Heart right ventricle (tissue), 16 donors: ENCODE measurements around the gene ETV2. TPM values are rescaled to one million over a fixed set of nuclear protein-coding genes. Genes with fewer than 3 reads are reported as not detected.
"Not testable (repeated sequence)": the region's sequence is repeated elsewhere in the genome, so short reads cannot be mapped to it uniquely, and the experiment has no call there.

ENCODE experiments used
- ATAC-seq, 8 donors: fragments of 200-7000 bp; cut with Tn5 transposase; one replicate each; pipeline ENCODE4 v1.9.1; 2020; ENCODE audit warnings: mild to moderate bottlenecking in 8 of 8, moderate library complexity in 8 of 8, moderate number of reproducible peaks in 1 of 8
- DNase-seq, 2 donors: peaks; one replicate each; pipeline ENCODE4 v3.0.0-alpha.2; 2020
- H3K27ac ChIP-seq, 10 donors: fragments of 200-600 bp; sonication (generic) in 2 of 10; one replicate each; pipeline versions ENCODE4 v1.5.0 to v1.8.0; 2020 to 2022; ENCODE audit warnings: mild to moderate bottlenecking in 3 of 10
- H3K27me3 ChIP-seq, 7 donors: fragments of 200-600 bp; one replicate each; pipeline ENCODE4 v1.8.0; 2021 to 2022; ENCODE audit warnings: mild to moderate bottlenecking in 2 of 7
- H3K36me3 ChIP-seq, 9 donors: fragments of 200-600 bp; sonication (generic) in 1 of 9; one replicate each; pipeline versions ENCODE4 v1.5.0 to v1.8.0; 2020 to 2022; ENCODE audit warnings: mild to moderate bottlenecking in 2 of 9
- H3K4me1 ChIP-seq, 9 donors: fragments of 200-600 bp; sonication (generic) in 1 of 9; one replicate each; pipeline versions ENCODE4 v1.5.0 to v1.8.0; 2020 to 2022; ENCODE audit warnings: mild to moderate bottlenecking in 4 of 9
- H3K4me3 ChIP-seq, 10 donors: fragments of 200-600 bp; sonication (generic) in 2 of 10; one replicate each; pipeline versions ENCODE4 v1.5.0 to v1.8.0; 2020 to 2022; ENCODE audit warnings: mild to moderate bottlenecking in 7 of 10, moderate library complexity in 2 of 10
- H3K9me3 ChIP-seq, 11 donors: fragments of 200-600 bp in 10 of 11; sonication (generic) in 2 of 11; one replicate each; pipeline versions ENCODE4 v1.5.0 to v1.8.0; 2013 to 2022; ENCODE audit warnings: mild to moderate bottlenecking in 2 of 11, control low read depth in 1 of 11, moderate library complexity in 1 of 11
- CTCF ChIP-seq, 9 donors: fragments of 200-600 bp; sonication (generic) in 2 of 9; IDR thresholded peaks; one replicate each; pipeline versions ENCODE4 v1.5.0 to v1.8.0; 2021 to 2022; ENCODE audit warnings: antibody characterized with exemption in 9 of 9, mild to moderate bottlenecking in 5 of 9, moderate library complexity in 1 of 9
- WGBS, 2 donors: extraction: QIAGEN DNeasy Blood & Tissue Kit; methylation state at CpG; one replicate each; pipeline ENCODE4 v1.1.7; 2013; ENCODE audit warnings: inconsistent platforms in 1 of 2; 5-methylcytosine and 5-hydroxymethylcytosine counted together
- intact Hi-C, 10 donors: fragments of 100-400 bp; cut with DNase I; formaldehyde crosslinking; loops; one replicate each; pipeline versions ENCODE4 v1.11.1 to v1.14.2; 2022
- long read RNA-seq, 3 donors: library from polyadenylated mRNA; unstranded; transcript quantifications; one replicate each; pipeline ENCODE4 v2.0.0, GENCODE V29; 2020 to 2021
- polyA plus RNA-seq, 2 donors: library from polyadenylated mRNA; stranded (reverse); fragments of 200-250 nt; gene quantifications; one replicate each; pipeline ENCODE4 v1.2.3, GENCODE V29; 2013
- total RNA-seq, 10 donors: library from RNA; stranded (reverse); fragmentation: NEBNext Ultra II Directional in 3 of 10; extraction: Animal tissue kit (Norgen Biotek cat#: 25700) in 3 of 10; gene quantifications; one replicate each; pipeline versions ENCODE4 v1.2.1 to v1.2.4, GENCODE V29; 2021 to 2023
- donor health status: Arrhythmogenic right ventricular cardiomyopathy.
- donor health status: ischemic (EF 13 %, LVEDD 7.1; RV severe dilation, severe dysfunction).
- donor health status: healthy with polysubstance abuse.
- donor health status: DM: no; HTN: yes; CAD: no.
- donor health status: DM: no; HTN: no; CAD: no.
- donor health status: ischemic (EF 25% LVEDD 6.9; RV normal size, moderate dysfunction).
- donor health status: ischemic (EF 25% LVEDD 5.7; RV mildly dilated, moderate dysfunction).
- donor health status: healthy.
- donor health status: DM: yes; HTN: yes; CAD: no.
- donor health status: Ischemic cardiomyopathy.
- donor health status: ischemic (EF 35%, LVEDD 5.7; RV mildly dilated, moderate dysfunction).
- donor health status: nonischemic (EF 11% LVEDD 7.7; RV severe dilation, severe dysfunction).
- donor health status: DM: yes; HTN: yes; CAD: no.
- donor health status: PGD.
- donor health status: ischemic (EF 29% LVEDD 5.4; RV normal size, mild dysfunction).
- donor health status: nonischemic (EF 23%, LVEDD 6.1; RV moderate dilation, normal function).

The ETV2 gene
- total RNA-seq (under 1 TPM in 4 of 10 donors, not detected in 6; 0.26 to 0.55 (median 0.28) TPM), polyA plus RNA-seq (1 to 10 TPM in 1 of 2 donors, under 1 TPM in 1; 0.59 to 1.5 TPM)
- long read RNA-seq, donor 1: 0 reads
- long read RNA-seq, donor 2, partial matches to known transcripts: 0 of 2 reads
- long read RNA-seq, donor 2, other reads (novel, unspliced or antisense): 2 of 2 reads
- long read RNA-seq, donor 3: 0 reads

GRCh38 chr19:35641515-35642151 lies at the start of gene ETV2:
TSS of gene ETV2 (plus strand) at chr19:35641745. CDS start at chr19:35642461, 716 bp downstream.
- no peaks in the 10 kb centered on the region for H3K27me3 ChIP-seq
- H3K9me3 ChIP-seq: no peaks in the 10 kb centered on the region
- peaks cover 5 to 41% (median 23%) of the 10 kb centered on the region in 9 donors for H3K4me1 ChIP-seq
- no peak for ATAC-seq
- no peak within 1 kb of the TSS for H3K4me3 ChIP-seq
- intact Hi-C loops: loop anchor here in 3 of 10 donors (5.0 to 10.0 kb wide), 2 partner anchors 94 to 97 kb away; partner anchors contain the start of gene TMEM147 (in 3 of the 3)
- WGBS, 2 donors: 13 to 21% methylated on average over 28 of the region's 28 CpGs
- no peak for TF ChIP-seq CTCF (IDR thresholded peaks at IDR 0.05)
- peak within 1 kb of the TSS in 1 of 10 donors; percentile 66 for H3K27ac ChIP-seq
- peaks cover 0 to 19% (median 16%) of the 10 kb centered on the region in 9 donors for H3K36me3 ChIP-seq
- DNase-seq: peak; percentile 46 to 55

GRCh38 chr19:35592226-35592625 lies 49.3 kb upstream of the ETV2 start:
- 24 to 28% methylated on average over 8 of the region's 8 CpGs for whole genome bisulfite sequencing, 2 donors
- H3K4me3 ChIP-seq: no peak overlapping the region
- DNase-seq (no peak), ATAC-seq (peak in 1 of 8 donors; percentile 31)
- H3K27me3 ChIP-seq: peaks cover 0 to 29% (median 14%) of the 10 kb centered on the region in 7 donors
- no peak overlapping the region for H3K27ac ChIP-seq
- TF ChIP-seq CTCF (IDR thresholded peaks at IDR 0.05): peak in 7 of 9 donors; percentile 30 to 56 (median 43)
- no peaks in the 10 kb centered on the region for H3K4me1 ChIP-seq
- intact Hi-C loops: no loop called here
- no peaks in the 10 kb centered on the region for H3K9me3 ChIP-seq
- H3K36me3 ChIP-seq: no peaks in the 10 kb centered on the region

GRCh38 chr19:35595026-35595425 lies 46.5 kb upstream of the ETV2 start:
- intact Hi-C loops, H3K27ac ChIP-seq, H3K9me3 ChIP-seq, H3K4me3 ChIP-seq, DNase-seq, H3K4me1 ChIP-seq, ATAC-seq, H3K36me3 ChIP-seq: not testable (repeated sequence)
- H3K27me3 ChIP-seq: peaks cover 0 to 32% (median 14%) of the 10 kb centered on the region in 7 donors
- WGBS, 2 donors: 78 to 81% methylated on average over 3 of the region's 3 CpGs

- Histone ChIP-seq H3K4me3 (no peak overlapping the region), H3K27me3 (peaks cover 0 to 32% (median 14%) of the 10 kb centered on the region in 7 donors), H3K36me3 (no peaks in the 10 kb centered on the region), H3K4me1 (no peaks in the 10 kb centered on the region), H3K27ac (no peak overlapping the region), H3K9me3 (no peaks in the 10 kb centered on the region)
- 96 to 97% methylated on average over 1 of the region's 1 CpG for WGBS, 2 donors
- DNase-seq (no peak), ATAC-seq (no peak)
- no peak for TF ChIP-seq CTCF (IDR thresholded peaks at IDR 0.05)
- intact Hi-C loops: no loop called here
Measured at GRCh38 chr19:35595928-35596327, 45.6 kb upstream of the ETV2 start.
